ENCODE results near the gene FN1.

DNA sequence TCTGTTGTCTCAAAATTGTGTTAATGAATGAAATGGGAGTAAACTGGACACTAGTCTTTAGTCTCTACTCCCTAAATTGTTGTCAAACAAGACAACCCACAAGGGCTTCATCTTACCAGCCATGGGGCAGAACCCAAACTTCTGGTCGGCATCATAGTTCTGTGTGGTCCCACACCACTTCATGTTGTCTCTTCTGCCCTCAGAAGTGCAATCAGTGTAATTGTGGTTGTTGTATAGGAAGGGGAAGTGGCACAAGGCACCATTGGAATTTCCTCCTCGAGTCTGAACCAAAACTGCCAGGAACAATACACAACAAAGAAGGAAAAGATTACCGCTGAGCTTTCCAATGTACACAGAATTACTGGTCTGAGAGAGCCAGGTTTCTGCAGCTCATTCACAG, 12.6 kb downstream of the FN1 start:
- no peak for TF ChIP-seq CTCF (IDR thresholded peaks at IDR 0.05)
- no peak for TF ChIP-seq POLR2A (IDR thresholded peaks at IDR 0.05)
